ENCODE results near the gene CBLIF. TPM values are rescaled to one million over a fixed set of nuclear protein-coding genes. Genes with fewer than 3 reads are reported as not detected.
"Not testable (repeated sequence)": the region's sequence is repeated elsewhere in the genome, so short reads cannot be mapped to it uniquely, and the experiment has no call there.

Gene CBLIF
- polyA plus RNA-seq, 1 donor (not counting 4 experiments of a cell fraction or from before 2014, with no cell fraction given): not detected

GRCh38 chr11:59818572-59818971 is 26.7 kb downstream of the CBLIF start:
- DNase-seq (ENCODE audit: low read depth, low spot score) (no peak), FAIRE-seq (no peak)
- Histone ChIP-seq H3K9me1 (ENCODE audit: control insufficient read depth, extremely low read depth, insufficient read depth, low read length) (no peaks in the 10 kb centered on the region), H3K36me3 (ENCODE audit: control insufficient read depth in 2 of 2, extremely low read depth in 1 of 2, insufficient read depth in 2 of 2, low read length in 2 of 2) (no peaks in the 10 kb centered on the region), H3K9ac (ENCODE audit: control insufficient read depth, extremely low read depth, insufficient read depth, low read length) (no peak overlapping the region), H3K27me3 (ENCODE audit: control insufficient read depth, extremely low read depth, insufficient read depth, low read length) (no peaks in the 10 kb centered on the region), H3K4me2 (ENCODE audit: control insufficient read depth, extremely low read depth, insufficient read depth, low read depth, low read length) (no peak overlapping the region), H3K9me3 (ENCODE audit: control insufficient read depth, low read depth, low read length) (no peaks in the 10 kb centered on the region), H3K27ac (ENCODE audit: control insufficient read depth, insufficient read depth, low read length) (no peak overlapping the region), H2AFZ (ENCODE audit: control insufficient read depth, low read length) (no peak overlapping the region), H4K20me1 (ENCODE audit: control insufficient read depth, extremely low read depth, insufficient read depth, low read length) (no peaks in the 10 kb centered on the region), H3K79me2 (ENCODE audit: control insufficient read depth, insufficient read depth, low read length) (no peaks in the 10 kb centered on the region), H3K4me1 (ENCODE audit: control insufficient read depth, extremely low read depth, insufficient read depth, low read length) (no peaks in the 10 kb centered on the region), H3K4me3 (ENCODE audit: control insufficient read depth in 2 of 3, extremely low read depth in 1 of 3, insufficient read depth in 2 of 3, low read depth in 1 of 3, low read length in 3 of 3) (no peak overlapping the region)
- dilution Hi-C loops (cut with MboI; ENCODE audit: extremely low pct_ligation_motif_present, low sequenced_read_pairs): no loop called here
- TF ChIP-seq, protein P1, sequence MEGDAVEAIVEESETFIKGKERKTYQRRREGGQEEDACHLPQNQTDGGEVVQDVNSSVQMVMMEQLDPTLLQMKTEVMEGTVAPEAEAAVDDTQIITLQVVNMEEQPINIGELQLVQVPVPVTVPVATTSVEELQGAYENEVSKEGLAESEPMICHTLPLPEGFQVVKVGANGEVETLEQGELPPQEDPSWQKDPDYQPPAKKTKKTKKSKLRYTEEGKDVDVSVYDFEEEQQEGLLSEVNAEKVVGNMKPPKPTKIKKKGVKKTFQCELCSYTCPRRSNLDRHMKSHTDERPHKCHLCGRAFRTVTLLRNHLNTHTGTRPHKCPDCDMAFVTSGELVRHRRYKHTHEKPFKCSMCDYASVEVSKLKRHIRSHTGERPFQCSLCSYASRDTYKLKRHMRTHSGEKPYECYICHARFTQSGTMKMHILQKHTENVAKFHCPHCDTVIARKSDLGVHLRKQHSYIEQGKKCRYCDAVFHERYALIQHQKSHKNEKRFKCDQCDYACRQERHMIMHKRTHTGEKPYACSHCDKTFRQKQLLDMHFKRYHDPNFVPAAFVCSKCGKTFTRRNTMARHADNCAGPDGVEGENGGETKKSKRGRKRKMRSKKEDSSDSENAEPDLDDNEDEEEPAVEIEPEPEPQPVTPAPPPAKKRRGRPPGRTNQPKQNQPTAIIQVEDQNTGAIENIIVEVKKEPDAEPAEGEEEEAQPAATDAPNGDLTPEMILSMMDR (optimal IDR thresholded peaks at IDR 0.05 in 1 of 3, IDR thresholded peaks at IDR 0.05 in 1 of 3, conservative IDR thresholded peaks at IDR 0.05 in 1 of 3; ENCODE audit: extremely low read depth in 1 of 3, insufficient read depth in 2 of 3, low read length in 3 of 3): no peak
- TF ChIP-seq EZH2 (IDR thresholded peaks at IDR 0.05; ENCODE audit: low read length): no peak

GRCh38 chr11:59816434-59816833 is 28.9 kb downstream of the CBLIF start:
- H3K4me1 ChIP-seq (ENCODE audit: control insufficient read depth, extremely low read depth, insufficient read depth, low read length); H3K79me2 ChIP-seq (ENCODE audit: control insufficient read depth, insufficient read depth, low read length); H4K20me1 ChIP-seq (ENCODE audit: control insufficient read depth, extremely low read depth, insufficient read depth, low read length); H3K27me3 ChIP-seq (ENCODE audit: control insufficient read depth, extremely low read depth, insufficient read depth, low read length); H3K36me3 ChIP-seq (ENCODE audit: control insufficient read depth in 2 of 2, extremely low read depth in 1 of 2, insufficient read depth in 2 of 2, low read length in 2 of 2); H3K4me2 ChIP-seq (ENCODE audit: control insufficient read depth, extremely low read depth, insufficient read depth, low read depth, low read length); FAIRE-seq; H3K9me1 ChIP-seq (ENCODE audit: control insufficient read depth, extremely low read depth, insufficient read depth, low read length); H3K9me3 ChIP-seq (ENCODE audit: control insufficient read depth, low read depth, low read length); H3K27ac ChIP-seq (ENCODE audit: control insufficient read depth, insufficient read depth, low read length); dilution Hi-C loops (cut with MboI; ENCODE audit: extremely low pct_ligation_motif_present, low sequenced_read_pairs); H2AFZ ChIP-seq (ENCODE audit: control insufficient read depth, low read length); DNase-seq (ENCODE audit: low read depth, low spot score); H3K4me3 ChIP-seq (ENCODE audit: control insufficient read depth in 2 of 3, extremely low read depth in 1 of 3, insufficient read depth in 2 of 3, low read depth in 1 of 3, low read length in 3 of 3); H3K9ac ChIP-seq (ENCODE audit: control insufficient read depth, extremely low read depth, insufficient read depth, low read length): not testable (repeated sequence)

GRCh38 chr11:59815754-59816153 is 29.5 kb downstream of the CBLIF start:
- H4K20me1 ChIP-seq (ENCODE audit: control insufficient read depth, extremely low read depth, insufficient read depth, low read length): no peaks in the 10 kb centered on the region
- no peaks in the 10 kb centered on the region for H3K79me2 ChIP-seq (ENCODE audit: control insufficient read depth, insufficient read depth, low read length)
- dilution Hi-C loops (cut with MboI; ENCODE audit: extremely low pct_ligation_motif_present, low sequenced_read_pairs): no loop called here
- H3K27me3 ChIP-seq (ENCODE audit: control insufficient read depth, extremely low read depth, insufficient read depth, low read length): no peaks in the 10 kb centered on the region
- no peak for DNase-seq (ENCODE audit: low read depth, low spot score)
- H2AFZ ChIP-seq (ENCODE audit: control insufficient read depth, low read length): no peak overlapping the region
- no peaks in the 10 kb centered on the region for H3K9me1 ChIP-seq (ENCODE audit: control insufficient read depth, extremely low read depth, insufficient read depth, low read length)
- no peaks in the 10 kb centered on the region for H3K9me3 ChIP-seq (ENCODE audit: control insufficient read depth, low read depth, low read length)
- no peak overlapping the region for H3K27ac ChIP-seq (ENCODE audit: control insufficient read depth, insufficient read depth, low read length)
- no peak overlapping the region for H3K9ac ChIP-seq (ENCODE audit: control insufficient read depth, extremely low read depth, insufficient read depth, low read length)
- H3K4me2 ChIP-seq (ENCODE audit: control insufficient read depth, extremely low read depth, insufficient read depth, low read depth, low read length): no peak overlapping the region
- peaks cover 5% of the 10 kb centered on the region for H3K4me1 ChIP-seq (ENCODE audit: control insufficient read depth, extremely low read depth, insufficient read depth, low read length)
- no peak for FAIRE-seq
- TF ChIP-seq EZH2 (IDR thresholded peaks at IDR 0.05; ENCODE audit: low read length): no peak
- TF ChIP-seq, protein P1 (optimal IDR thresholded peaks at IDR 0.05 in 1 of 3, IDR thresholded peaks at IDR 0.05 in 1 of 3, conservative IDR thresholded peaks at IDR 0.05 in 1 of 3; ENCODE audit: extremely low read depth in 1 of 3, insufficient read depth in 2 of 3, low read length in 3 of 3): no peak
- H3K36me3 ChIP-seq (ENCODE audit: control insufficient read depth in 2 of 2, extremely low read depth in 1 of 2, insufficient read depth in 2 of 2, low read length in 2 of 2): no peaks in the 10 kb centered on the region
- H3K4me3 ChIP-seq (ENCODE audit: control insufficient read depth in 2 of 3, extremely low read depth in 1 of 3, insufficient read depth in 2 of 3, low read depth in 1 of 3, low read length in 3 of 3): no peak overlapping the region

Measured in keratinocyte (primary cell).